Left renal pelvis (tissue), 4 donors: Measurements from ENCODE around the gene RPSA. TPM values are rescaled to one million over a fixed set of nuclear protein-coding genes. Genes with fewer than 3 reads are reported as not detected.
"Not testable (repeated sequence)": the region's sequence is repeated elsewhere in the genome, so short reads cannot be mapped to it uniquely, and the experiment has no call there.

Source experiments
- DNase-seq, 4 donors: peaks; one replicate each; pipeline ENCODE4 v3.0.0-alpha.2; 2013; ENCODE audit warnings: low read depth in 4 of 4, low spot score in 3 of 4
- polyA plus RNA-seq, 4 donors: library from polyadenylated mRNA; unstranded; fragments of 120-200 nt; gene quantifications; one replicate each; pipeline ENCODE4 v1.2.1, GENCODE V29; 2013; ENCODE audit not compliant: insufficient read length in 4 of 4

RPSA gene
- 1,000 to 10,000 TPM; 1,307 to 1,530 (median 1,521) TPM for polyA plus RNA-seq

GRCh38 chr3:39406368-39407258 is at the start of gene RPSA:
RPSA (plus strand) TSS chr3:39406720; CDS start chr3:39407654, 934 bp downstream.
- DNase-seq = peak; percentile 93 to 95 (median 94)

- DNase-seq = no peak
Observed at GRCh38 chr3:39358333-39358732, 48.2 kb upstream of the RPSA start.

GRCh38 chr3:39361252-39361927 is 45.1 kb upstream of the RPSA start:
- DNase-seq = no peak

GRCh38 chr3:39362192-39362591 is 44.3 kb upstream of the RPSA start:
- no peak for DNase-seq

GRCh38 chr3:39362812-39363211 is 43.7 kb upstream of the RPSA start:
- DNase-seq = no peak

GRCh38 chr3:39370450-39370849 is 36.1 kb upstream of the RPSA start:
- DNase-seq = not testable (repeated sequence)

GRCh38 chr3:39372833-39373232 is 33.7 kb upstream of the RPSA start:
- DNase-seq = no peak

- no peak for DNase-seq
Observed at GRCh38 chr3:39376959-39377634, 29.4 kb upstream of the RPSA start.

- peak in 1 of 4 donors; percentile 36 for DNase-seq
Observed at GRCh38 chr3:39378088-39378487, 28.4 kb upstream of the RPSA start.

- DNase-seq = no peak
Observed at GRCh38 chr3:39378957-39379777, 27.4 kb upstream of the RPSA start.

GRCh38 chr3:39379778-39380155 is 26.8 kb upstream of the RPSA start:
- no peak for DNase-seq

GRCh38 chr3:39381432-39381831 is 25.1 kb upstream of the RPSA start:
- DNase-seq = no peak

- DNase-seq = peak; percentile 60 to 77 (median 69)
Observed at GRCh38 chr3:39383045-39383880, 23.3 kb upstream of the RPSA start, which contains the start of gene SLC25A38. SLC25A38 (plus strand) TSS chr3:39383370; CDS start chr3:39383725, 355 bp downstream.

GRCh38 chr3:39383881-39384664 is 22.4 kb upstream of the RPSA start:
- DNase-seq = peak; percentile 74 to 85 (median 78)

- no peak for DNase-seq
Observed at GRCh38 chr3:39384665-39385000, 21.9 kb upstream of the RPSA start.

- DNase-seq = no peak
Observed at GRCh38 chr3:39385456-39386090, 20.9 kb upstream of the RPSA start.

- no peak for DNase-seq
Observed at GRCh38 chr3:39386318-39386717, 20.2 kb upstream of the RPSA start.

GRCh38 chr3:39387411-39387975 is 19.0 kb upstream of the RPSA start:
- no peak for DNase-seq
